Transverse colon (tissue), 4 donors: ENCODE data around the gene ICE2. TPM values are rescaled to one million over a fixed set of nuclear protein-coding genes. Genes with fewer than 3 reads are reported as not detected.

Source experiments
- DNase-seq: peaks from one replicate; pipeline ENCODE4 v3.0.0-alpha.2; 2019
- H3K27ac ChIP-seq, 4 donors: fragments of 200-600 bp; sonication (generic); 2 replicates each; pipeline ENCODE4 v1.5.1; 2016 to 2018; ENCODE audit warnings: inconsistent platforms in 4 of 4
- H3K27me3 ChIP-seq: fragments of 200-600 bp; sonication (generic); 2 replicates; pipeline ENCODE4 v1.5.1; 2017; ENCODE audit warnings: inconsistent platforms
- H3K36me3 ChIP-seq, 4 donors: fragments of 200-600 bp; sonication (generic); 2 replicates each; pipeline ENCODE4 v1.5.1; 2017 to 2019; ENCODE audit warnings: inconsistent platforms in 4 of 4
- H3K4me1 ChIP-seq, 4 donors: fragments of 200-600 bp; sonication (generic); 2 replicates each; pipeline ENCODE4 v1.5.1; 2017 to 2020; ENCODE audit warnings: inconsistent platforms in 4 of 4
- H3K4me3 ChIP-seq, 4 donors: fragments of 200-600 bp; sonication (generic); 1 replicate in 1 of 4; 2 replicates in 3 of 4; pipeline versions ENCODE4 v1.5.1 to v1.6.1; 2017 to 2019; ENCODE audit warnings: inconsistent platforms in 4 of 4
- H3K9me3 ChIP-seq, 2 donors: fragments of 200-600 bp; sonication (generic); 2 replicates each; pipeline ENCODE4 v1.5.1; 2017 to 2019; ENCODE audit warnings: inconsistent platforms in 2 of 2
- CTCF ChIP-seq, 5 experiments: fragments of 200-600 bp in 3 of 5; fragments of 450-650 bp in 2 of 5; sonication (generic) in 3 of 5; IDR thresholded peaks; 1 replicate in 2 of 5; 2 replicates in 3 of 5; pipeline ENCODE4 v1.5.1; 2016 to 2017; ENCODE audit warnings: antibody characterized with exemption in 5 of 5, inconsistent platforms in 3 of 5, mild to moderate bottlenecking in 2 of 5, moderate library complexity in 1 of 5
- EP300 ChIP-seq: sonication (generic); formaldehyde crosslinking; IDR thresholded peaks from one replicate; pipeline ENCODE4 v1.6.1; 2017; ENCODE audit warnings: antibody characterized with exemption, low read depth
- POLR2A ChIP-seq: fragments of 450-650 bp; IDR thresholded peaks from one replicate; pipeline ENCODE4 v1.6.1; 2016; ENCODE audit warnings: antibody characterized with exemption, mild to moderate bottlenecking, moderate library complexity
- POLR2AphosphoS5 ChIP-seq, 3 donors: sonication (generic); formaldehyde crosslinking; IDR thresholded peaks; one replicate each; pipeline ENCODE4 v1.6.1; 2016; ENCODE audit warnings: antibody characterized with exemption in 3 of 3
- WGBS, 2 donors: methylation state at CpG; one replicate each; pipeline ENCODE4 v1.1.5; 2018; ENCODE audit warnings: low coverage in 1 of 2; 5-methylcytosine and 5-hydroxymethylcytosine counted together
- in situ Hi-C, 4 donors: fragments of 200-750 bp; cut with MboI; loops; one replicate each; pipeline versions ENCODE4 v1.15.0 to v1.15.1; 2017; ENCODE audit warnings: low sequenced_read_pairs in 3 of 4, low pct_ligation_motif_present in 1 of 4, low pct_unique_long_range_greater_than_20kb in 1 of 4
- intact Hi-C: fragments of 100-400 bp; cut with DNase I; formaldehyde crosslinking; loops from one replicate; pipeline ENCODE4 v1.15.1; 2023; ENCODE audit warnings: low total_unique reads
- total RNA-seq, 4 donors: library from RNA; depleted of rRNA; stranded (reverse); fragments of >200 nt; gene quantifications; one replicate each; pipeline ENCODE4 v1.1.0, GENCODE V29; 2016

Gene ICE2
- total RNA-seq, 4 donors from 2014 or later: 14.6 to 83.4 (median 26.5) TPM

GRCh38 chr15:60457985-60458384 is 21.0 kb downstream of the ICE2 start:
- Histone ChIP-seq H3K9me3 (no peaks in the 10 kb centered on the region), H3K36me3 (peaks cover 0 to 16% (median 2%) of the 10 kb centered on the region in 4 donors), H3K27ac (no peak overlapping the region), H3K4me1 (no peaks in the 10 kb centered on the region), H3K4me3 (no peak overlapping the region), H3K27me3 (no peaks in the 10 kb centered on the region)
- in situ Hi-C loops (no loop called here), intact Hi-C loops (no loop called here)
- WGBS, 2 donors: 89 to 93% methylated on average over 3 of the region's 3 CpGs
- DNase-seq: no peak
- TF ChIP-seq CTCF (IDR thresholded peaks at IDR 0.05) (no peak), POLR2A (no peak), POLR2AphosphoS5 (IDR thresholded peaks at IDR 0.05) (no peak), EP300 (no peak)

- in situ Hi-C loops (no loop called here), intact Hi-C loops (no loop called here)
- Histone ChIP-seq H3K4me3 (no peak overlapping the region), H3K27ac (no peak overlapping the region), H3K4me1 (no peaks in the 10 kb centered on the region), H3K9me3 (no peaks in the 10 kb centered on the region), H3K36me3 (peaks cover 0 to 22% (median 5%) of the 10 kb centered on the region in 4 donors), H3K27me3 (no peaks in the 10 kb centered on the region)
- 86 to 88% methylated on average over 1 to 2 of the region's 2 CpGs for WGBS, 2 donors
- no peak for TF ChIP-seq POLR2A
- no peak for TF ChIP-seq POLR2AphosphoS5 (IDR thresholded peaks at IDR 0.05)
- no peak for TF ChIP-seq CTCF (IDR thresholded peaks at IDR 0.05)
- no peak for TF ChIP-seq EP300
- DNase-seq: no peak
Measured at GRCh38 chr15:60454824-60455223, 24.1 kb downstream of the ICE2 start.

- in situ Hi-C loops: loop anchor here in 1 of 4 donors (10.0 kb wide), 1 partner anchor 94 kb away; no protein-coding TSS in a partner anchor
Measured at GRCh38 chr15:60448668-60449360, 30.1 kb downstream of the ICE2 start.

More at GRCh38 chr15:60448668-60449360, 30.1 kb downstream of the ICE2 start:
- H3K4me3 ChIP-seq: no peak overlapping the region
- TF ChIP-seq POLR2AphosphoS5 (IDR thresholded peaks at IDR 0.05) (no peak), CTCF (IDR thresholded peaks at IDR 0.05) (no peak), POLR2A (no peak), EP300 (no peak)
- no peak overlapping the region for H3K27ac ChIP-seq
- no peak for DNase-seq
- no peaks in the 10 kb centered on the region for H3K9me3 ChIP-seq
- intact Hi-C loops: loop anchor here (5.0 kb wide), 1 partner anchor 87 kb away; no protein-coding TSS in a partner anchor
- H3K4me1 ChIP-seq: peaks cover 0 to 3% (median 0%) of the 10 kb centered on the region in 4 donors
- no peaks in the 10 kb centered on the region for H3K27me3 ChIP-seq
- H3K36me3 ChIP-seq: peaks cover 0 to 33% (median 13%) of the 10 kb centered on the region in 4 donors
- WGBS, 2 donors: 57% methylated on average over 5 of the region's 5 CpGs
